Astrocyte of the spinal cord (primary cell): ENCODE results near the gene TFAM.
"Not testable (repeated sequence)": the region's sequence is repeated elsewhere in the genome, so short reads cannot be mapped to it uniquely, and the experiment has no call there.

ENCODE experiments used
- DNase-seq: peaks from one replicate; pipeline ENCODE4 v3.0.0; 2011; ENCODE audit warnings: low read depth, low spot score
- H3K4me3 ChIP-seq: 2 replicates; pipeline ENCODE4 v1.5.1; 2011; ENCODE audit warnings: low read depth, mild to moderate bottlenecking, low read length, moderate library complexity
- CTCF ChIP-seq: IDR thresholded peaks from 2 replicates; pipeline ENCODE4 v1.5.1; 2012; ENCODE audit warnings: low read depth, mild to moderate bottlenecking, low read length, inconsistent platforms
- in situ Hi-C: cut with HindIII; loops from 2 replicates; pipeline ENCODE4 v1.10.0; 2017; ENCODE audit warnings: low sequenced_read_pairs

TFAM gene

GRCh38 chr10:58400609-58401008 is 15.4 kb downstream of the TFAM start:
- TF ChIP-seq CTCF, result no peak
- H3K4me3 ChIP-seq, result no peak overlapping the region
- DNase-seq, result no peak
- in situ Hi-C loops, result no loop called here

GRCh38 chr10:58404001-58404400 is 18.8 kb downstream of the TFAM start:
- H3K4me3 ChIP-seq, result no peak overlapping the region
- in situ Hi-C loops, result no loop called here
- no peak for DNase-seq
- no peak for TF ChIP-seq CTCF

- H3K4me3 ChIP-seq, result no peak overlapping the region
- no peak for DNase-seq
- in situ Hi-C loops, result no loop called here
- TF ChIP-seq CTCF, result no peak
Measured at GRCh38 chr10:58409956-58410610, 24.9 kb downstream of the TFAM start.

DNA sequence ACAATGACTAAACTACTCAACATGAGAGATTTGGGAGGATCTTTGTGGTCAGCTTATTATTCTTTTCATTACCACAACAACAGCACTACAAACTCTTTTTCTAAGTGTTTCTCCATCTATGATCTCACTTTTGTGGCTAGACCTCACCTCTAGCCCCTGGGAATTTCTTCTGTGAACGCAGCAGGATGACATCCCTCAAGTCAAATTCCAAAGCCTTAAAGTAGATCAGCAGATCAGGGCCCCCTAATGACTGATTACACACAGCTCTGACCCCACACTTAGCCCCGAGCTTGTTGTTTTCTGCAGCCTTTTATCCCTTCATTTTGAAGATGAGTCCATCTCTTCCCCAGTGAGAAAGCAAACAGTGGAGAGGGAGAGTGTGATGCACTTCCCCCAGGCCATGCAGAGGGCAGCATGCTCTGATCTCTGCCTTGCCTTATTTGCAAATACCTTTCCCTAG is 27.3 kb downstream of the TFAM start:
- TF ChIP-seq CTCF, result peak; percentile 18
- H3K4me3 ChIP-seq, result no peak overlapping the region
- in situ Hi-C loops, result no loop called here
- peak; percentile 96 for DNase-seq

DNA sequence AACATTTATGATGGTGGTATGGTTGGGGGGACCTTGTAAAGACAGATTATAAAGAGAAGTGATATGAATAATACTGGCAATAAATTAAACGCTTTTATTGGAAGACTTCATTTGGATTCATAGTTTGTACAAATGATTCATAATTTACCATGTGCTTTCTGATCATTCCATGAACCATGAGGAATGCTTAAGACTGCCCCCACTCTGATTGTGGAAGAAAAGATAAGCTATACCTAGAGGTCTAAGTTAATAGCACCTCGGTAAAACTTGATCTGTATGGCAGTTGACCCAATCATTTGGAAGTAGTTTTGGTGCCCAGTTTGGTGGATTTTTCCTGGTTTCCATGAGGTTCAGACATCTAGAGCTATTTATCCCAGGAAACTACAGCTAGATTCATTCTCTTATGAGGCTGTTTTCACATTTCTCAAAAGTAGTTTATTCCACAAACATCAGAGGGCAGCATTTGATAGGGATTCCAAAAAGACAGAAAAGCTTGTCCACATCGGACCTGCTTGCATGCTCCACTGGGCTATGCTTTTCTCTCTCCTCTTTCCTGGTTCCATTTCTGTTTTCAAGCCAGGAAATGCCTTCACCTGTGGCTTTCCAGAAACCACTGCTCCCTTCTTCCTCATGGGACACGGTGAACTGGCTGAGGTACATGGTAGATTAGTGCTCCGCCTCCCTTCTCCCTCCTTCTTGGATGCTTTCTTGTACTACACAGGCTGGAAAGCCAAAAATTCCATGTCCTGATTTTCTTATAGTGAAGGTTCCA is 29.2 kb downstream of the TFAM start:
- DNase-seq, result peak; percentile 85
- H3K4me3 ChIP-seq, result no peak overlapping the region
- in situ Hi-C loops, result no loop called here
- peak; percentile 46 for TF ChIP-seq CTCF

DNA sequence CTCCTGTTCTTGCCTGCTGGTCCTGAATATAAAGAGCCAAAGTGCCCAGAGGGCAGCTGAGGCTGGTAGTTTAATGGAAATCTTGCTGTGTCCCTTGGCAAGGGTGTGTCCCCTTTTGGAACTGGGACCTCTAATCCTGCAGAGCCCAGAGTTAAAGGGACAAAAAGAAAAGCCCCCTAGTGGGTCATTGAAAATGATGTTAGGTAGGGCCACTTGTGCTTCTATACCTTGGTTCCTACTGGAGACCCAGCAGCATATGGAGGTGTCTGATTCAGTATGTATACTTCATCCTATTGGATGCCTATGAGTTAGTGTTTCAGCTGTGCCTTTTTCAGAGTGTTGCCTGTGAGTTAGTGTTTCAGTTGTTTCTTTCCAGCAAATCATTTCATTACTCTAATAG is 30.5 kb downstream of the TFAM start:
- no peak overlapping the region for H3K4me3 ChIP-seq
- TF ChIP-seq CTCF, result no peak
- in situ Hi-C loops, result no loop called here
- DNase-seq, result no peak

- in situ Hi-C loops, DNase-seq, H3K4me3 ChIP-seq: not testable (repeated sequence)
Measured at GRCh38 chr10:58417902-58418301, 32.7 kb downstream of the TFAM start.
